ES-I3 (cell line): ENCODE measurements around the gene ATP9B.

Experiments used
- H3K36me3 ChIP-seq: 2 replicates; pipeline ENCODE4 v1.6.1; 2013; ENCODE audit warnings: mild to moderate bottlenecking, low read length, control low read depth, moderate library complexity; ENCODE audit not compliant: insufficient read depth
- H3K4me1 ChIP-seq: 2 replicates; pipeline ENCODE4 v1.6.1; 2013; ENCODE audit warnings: mild to moderate bottlenecking, control low read depth, low read length; ENCODE audit not compliant: insufficient read depth
- H3K9ac ChIP-seq: 2 replicates; pipeline ENCODE4 v1.6.1; 2013; ENCODE audit warnings: low read depth, mild to moderate bottlenecking, low read length, moderate library complexity
- H3K9me3 ChIP-seq: 2 replicates; pipeline ENCODE4 v1.6.1; 2013; ENCODE audit warnings: mild to moderate bottlenecking, low read length, moderate library complexity; ENCODE audit not compliant: control insufficient read depth, insufficient read depth

The ATP9B gene

DNA sequence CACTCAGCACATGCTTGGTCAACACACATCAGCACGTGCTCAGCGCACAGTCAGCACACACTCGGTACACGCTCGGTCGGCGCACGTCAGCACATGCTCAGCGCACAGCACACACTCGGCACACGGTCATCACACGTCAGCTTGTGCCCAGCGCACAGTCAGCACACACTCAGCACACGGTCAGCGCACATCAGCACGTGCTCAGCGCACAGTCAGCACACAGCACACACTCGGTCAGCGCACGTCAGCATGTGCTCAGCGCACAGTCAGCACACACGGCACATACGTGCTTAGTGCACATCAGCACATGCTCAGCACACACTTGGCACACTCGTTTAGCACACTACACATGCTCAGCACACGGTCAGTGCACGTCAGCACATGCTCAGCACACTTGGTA, 276.8 kb downstream of the ATP9B start:
- H3K36me3 ChIP-seq = peaks cover 7% of the 10 kb centered on the region; the same call in 1 of the 2 replicates
- no peaks in the 10 kb centered on the region for H3K9me3 ChIP-seq
- no peaks in the 10 kb centered on the region for H3K4me1 ChIP-seq
- no peak overlapping the region for H3K9ac ChIP-seq

DNA sequence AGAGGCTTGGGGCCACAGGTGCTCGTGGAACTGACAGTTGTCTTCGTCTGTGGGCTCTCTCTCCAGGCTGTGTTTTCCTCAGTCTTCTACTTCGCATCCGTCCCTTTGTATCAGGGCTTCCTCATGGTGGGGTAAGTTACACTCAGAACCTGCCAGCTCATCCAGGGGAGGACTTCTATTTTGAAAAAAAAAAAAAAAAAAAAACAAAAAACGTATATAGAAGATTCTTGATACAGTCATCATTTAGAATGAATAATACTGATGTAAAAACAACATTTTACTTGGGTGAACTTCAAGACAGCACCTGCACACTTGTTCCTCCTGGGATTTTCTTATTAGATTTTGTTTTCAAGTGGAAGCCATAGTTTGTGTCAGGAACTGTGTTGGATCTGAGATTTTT, 278.9 kb downstream of the ATP9B start:
- H3K4me1 ChIP-seq = no peaks in the 10 kb centered on the region
- H3K9ac ChIP-seq = no peak overlapping the region
- H3K9me3 ChIP-seq = no peaks in the 10 kb centered on the region
- peaks cover 7% of the 10 kb centered on the region; the same call in 1 of the 2 replicates for H3K36me3 ChIP-seq

DNA sequence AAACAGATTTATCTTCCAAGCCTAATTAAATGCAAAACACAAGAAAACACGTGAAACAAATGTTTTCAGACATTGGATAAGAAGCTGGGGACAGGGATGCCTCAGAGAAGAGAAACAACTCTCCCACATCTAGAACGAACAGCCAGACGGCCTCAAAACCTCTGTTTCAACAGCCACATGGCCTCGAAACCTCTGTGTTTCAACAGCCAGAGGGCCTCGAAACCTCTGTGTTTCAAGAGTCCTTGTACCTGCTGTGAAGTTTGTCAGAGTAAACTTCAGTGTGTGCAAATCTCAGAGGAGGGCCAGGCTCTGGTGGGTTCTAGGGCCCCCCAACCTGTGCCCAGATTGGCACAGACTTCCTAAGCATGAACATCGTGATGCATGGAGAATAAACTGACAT, 283.2 kb downstream of the ATP9B start:
- no peaks in the 10 kb centered on the region for H3K36me3 ChIP-seq
- H3K4me1 ChIP-seq = no peaks in the 10 kb centered on the region
- no peaks in the 10 kb centered on the region for H3K9me3 ChIP-seq
- H3K9ac ChIP-seq = no peak overlapping the region

DNA sequence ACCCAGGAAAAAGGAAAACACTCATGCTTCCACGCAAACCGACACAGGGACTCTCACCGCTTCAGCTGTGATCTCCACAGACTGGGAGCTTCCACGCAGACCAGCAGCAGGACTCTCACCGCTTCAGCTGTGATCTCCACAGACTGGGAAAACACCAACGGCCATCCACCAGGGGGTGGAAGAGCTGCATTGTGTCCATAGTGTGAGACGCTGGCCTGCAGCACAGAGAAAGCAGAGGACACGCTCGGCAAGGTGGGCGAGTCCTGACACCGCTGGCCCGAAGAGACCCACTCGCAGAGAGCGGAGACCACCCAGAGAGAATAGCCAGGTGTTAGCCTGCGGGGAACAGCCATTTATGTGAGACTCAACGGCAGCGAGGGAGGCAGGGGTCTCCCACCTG, 284.1 kb downstream of the ATP9B start:
- Histone ChIP-seq H3K36me3 (no peaks in the 10 kb centered on the region), H3K9me3 (no peaks in the 10 kb centered on the region)

DNA sequence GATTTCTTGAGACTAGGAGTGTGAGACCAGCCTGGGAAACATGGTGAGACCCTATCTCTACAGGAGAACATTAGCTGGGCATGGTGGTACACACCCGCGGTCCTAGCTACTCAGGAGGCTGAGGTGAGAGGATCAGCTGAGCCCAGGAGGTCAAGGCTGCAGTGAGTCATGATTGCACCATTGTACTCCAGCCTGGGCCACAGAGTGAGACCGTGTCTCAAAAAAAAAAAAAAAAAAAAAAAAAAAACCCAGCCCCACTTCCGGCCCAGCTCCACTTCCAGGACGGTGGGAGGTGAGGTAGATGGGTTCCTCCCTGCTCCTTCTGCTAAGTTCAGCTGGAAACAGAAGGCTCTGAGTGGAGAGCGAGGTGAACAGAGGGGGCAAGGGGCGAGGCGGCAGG, 285.2 kb downstream of the ATP9B start:
- H3K9me3 ChIP-seq = no peaks in the 10 kb centered on the region
- H3K4me1 ChIP-seq = no peaks in the 10 kb centered on the region
- H3K36me3 ChIP-seq = no peaks in the 10 kb centered on the region
- H3K9ac ChIP-seq = no peak overlapping the region

More for the DNA sequence above, 284.1 kb downstream of the ATP9B start:
- H3K9ac ChIP-seq = no peak overlapping the region
- H3K4me1 ChIP-seq = no peaks in the 10 kb centered on the region

DNA sequence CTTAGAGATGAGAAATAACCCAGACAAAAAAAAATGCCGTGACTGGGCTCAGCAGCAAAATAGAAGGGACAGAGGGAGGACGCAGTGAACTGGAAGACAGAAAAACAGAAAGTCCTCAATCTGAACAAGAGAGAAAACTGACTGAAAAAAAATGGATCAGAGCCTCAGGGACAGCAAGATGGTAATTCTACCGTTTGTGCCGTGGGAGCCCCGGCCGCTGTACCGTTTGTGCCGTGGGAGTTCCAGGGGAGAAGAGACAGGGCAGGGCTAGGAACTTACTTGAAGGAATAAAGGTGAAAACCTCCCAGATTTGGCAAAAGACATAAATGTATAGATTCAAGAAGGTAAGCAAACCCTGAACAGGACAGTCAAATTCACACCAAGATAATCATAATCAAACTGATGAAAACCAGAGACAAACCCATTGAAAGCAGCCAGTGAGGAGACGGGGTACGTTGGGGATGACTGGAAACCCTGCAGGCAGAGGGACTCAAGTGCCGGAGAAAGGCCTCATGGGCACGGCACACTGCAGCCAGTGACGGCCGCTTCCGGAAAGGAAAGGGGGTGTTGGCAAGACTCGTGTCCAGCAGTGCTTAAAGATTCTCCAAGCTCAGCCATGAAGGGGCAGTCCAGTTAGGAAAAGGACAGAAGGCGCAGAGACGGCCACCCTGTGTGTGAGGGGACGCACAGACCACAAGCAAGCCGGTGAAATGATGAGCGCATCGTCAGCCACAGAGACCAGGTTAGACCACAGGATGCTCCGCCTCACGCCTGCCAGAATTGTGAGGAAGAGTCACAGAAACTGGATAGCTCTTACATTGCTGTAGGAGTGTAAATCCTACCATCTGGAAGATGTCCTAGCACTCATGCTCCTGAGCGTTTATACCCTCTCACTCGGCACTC, 286.5 kb downstream of the ATP9B start:
- H3K9me3 ChIP-seq = no peaks in the 10 kb centered on the region
- no peaks in the 10 kb centered on the region for H3K36me3 ChIP-seq
- no peaks in the 10 kb centered on the region for H3K4me1 ChIP-seq
- H3K9ac ChIP-seq = no peak overlapping the region

DNA sequence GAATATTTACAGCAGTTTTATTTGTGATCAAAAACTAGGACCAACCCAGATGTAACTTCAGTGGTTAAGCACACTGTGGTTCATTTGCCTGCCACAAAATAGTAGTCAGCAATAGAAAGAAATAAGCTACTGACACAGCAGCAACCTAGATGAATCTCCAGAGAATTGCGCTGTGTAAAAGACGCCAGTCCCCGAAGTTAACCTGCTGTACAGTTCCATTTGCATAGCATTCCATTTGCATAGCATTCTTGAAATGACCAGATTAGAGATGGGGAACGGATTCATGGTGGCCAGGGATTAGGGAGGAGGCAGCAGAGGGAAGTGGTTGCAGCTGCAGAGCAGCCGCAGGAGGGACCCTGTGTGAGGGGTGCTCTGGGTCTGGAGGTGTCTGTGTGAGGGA, 287.2 kb downstream of the ATP9B start:
- Histone ChIP-seq H3K36me3 (no peaks in the 10 kb centered on the region), H3K9me3 (no peaks in the 10 kb centered on the region), H3K9ac (no peak overlapping the region), H3K4me1 (no peaks in the 10 kb centered on the region)

DNA sequence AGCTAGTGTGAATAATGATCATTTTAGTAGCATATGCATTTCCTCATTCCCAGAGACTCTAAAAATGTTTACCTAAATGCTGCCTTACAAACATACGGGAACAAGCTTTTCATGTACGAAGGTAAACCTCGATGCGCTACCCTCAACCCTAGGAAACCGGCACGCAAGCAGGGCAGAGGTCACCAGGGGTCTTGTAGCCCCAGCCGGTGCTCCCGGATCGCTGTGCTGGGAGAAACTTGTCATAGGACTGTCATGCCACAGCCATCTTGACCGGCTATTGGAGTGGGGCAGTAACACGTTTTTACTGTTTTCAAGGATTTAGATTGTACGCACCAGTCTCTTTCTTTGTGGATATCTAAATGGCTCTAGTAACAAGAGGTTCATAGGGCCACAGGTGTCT, 291.7 kb downstream of the ATP9B start:
- Histone ChIP-seq H3K36me3 (peaks cover 5% of the 10 kb centered on the region; the same call in 1 of the 2 replicates), H3K9me3 (no peaks in the 10 kb centered on the region), H3K9ac (no peak overlapping the region), H3K4me1 (no peaks in the 10 kb centered on the region)

DNA sequence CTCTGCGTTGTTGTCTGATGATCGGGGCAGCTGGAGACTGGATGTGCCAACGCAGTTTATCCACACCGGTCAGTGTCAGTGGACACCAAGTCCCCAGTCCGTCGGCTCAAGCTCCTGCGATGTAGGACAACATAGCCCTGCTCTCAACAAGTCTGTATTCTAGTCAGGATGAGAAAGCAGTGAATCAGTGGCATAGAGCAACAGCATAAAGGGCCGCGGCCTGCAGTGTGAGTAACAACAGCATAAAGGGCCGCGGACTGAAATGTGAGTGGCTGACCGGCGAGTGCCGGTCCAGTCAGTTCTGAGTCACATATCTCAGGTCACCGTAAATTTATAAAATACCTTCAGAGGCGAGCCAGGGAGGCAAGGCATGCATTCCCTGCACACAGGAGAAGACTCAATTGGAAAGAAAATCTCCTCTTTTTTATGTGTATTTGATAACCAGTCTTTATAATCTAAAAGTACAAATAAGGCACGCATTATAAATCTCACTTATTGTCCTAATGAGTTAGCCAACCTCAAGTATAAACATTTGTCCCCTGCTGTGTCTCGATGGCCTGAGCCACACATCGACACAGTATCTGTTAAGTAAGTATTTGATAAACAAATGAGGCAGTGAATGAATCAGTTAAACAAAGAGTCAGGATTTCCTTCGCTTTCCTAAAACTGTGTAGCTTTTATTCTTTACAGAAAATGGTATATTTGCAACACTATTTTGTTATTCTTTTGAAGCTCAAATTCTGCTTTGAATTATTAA, 292.8 kb downstream of the ATP9B start:
- no peaks in the 10 kb centered on the region for H3K9me3 ChIP-seq
- no peaks in the 10 kb centered on the region for H3K4me1 ChIP-seq
- no peak overlapping the region for H3K9ac ChIP-seq
- H3K36me3 ChIP-seq = peaks cover 5% of the 10 kb centered on the region; the same call in 1 of the 2 replicates

DNA sequence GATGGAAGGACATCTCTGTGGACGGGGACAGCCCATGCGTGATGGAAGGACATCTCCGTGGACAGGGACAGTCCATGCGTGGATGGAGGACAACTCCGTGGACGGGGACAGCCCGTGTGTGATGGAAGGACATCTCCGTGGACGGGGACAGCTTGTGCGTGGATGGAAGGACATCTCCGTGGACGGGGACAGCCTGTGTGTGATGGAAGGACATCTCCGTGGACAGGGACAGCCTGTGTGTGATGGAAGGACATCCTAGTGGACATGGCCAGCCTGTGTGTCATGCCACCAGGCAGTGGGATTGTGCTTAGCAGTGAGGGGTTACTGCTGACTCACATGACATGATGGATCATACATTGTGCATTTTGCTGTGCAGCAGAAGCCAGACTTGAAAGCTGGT, 296.5 kb downstream of the ATP9B start:
- H3K4me1 ChIP-seq = no peaks in the 10 kb centered on the region
- H3K9me3 ChIP-seq = no peaks in the 10 kb centered on the region
- H3K9ac ChIP-seq = no peak overlapping the region
- peaks cover 5% of the 10 kb centered on the region; the same call in 1 of the 2 replicates for H3K36me3 ChIP-seq

DNA sequence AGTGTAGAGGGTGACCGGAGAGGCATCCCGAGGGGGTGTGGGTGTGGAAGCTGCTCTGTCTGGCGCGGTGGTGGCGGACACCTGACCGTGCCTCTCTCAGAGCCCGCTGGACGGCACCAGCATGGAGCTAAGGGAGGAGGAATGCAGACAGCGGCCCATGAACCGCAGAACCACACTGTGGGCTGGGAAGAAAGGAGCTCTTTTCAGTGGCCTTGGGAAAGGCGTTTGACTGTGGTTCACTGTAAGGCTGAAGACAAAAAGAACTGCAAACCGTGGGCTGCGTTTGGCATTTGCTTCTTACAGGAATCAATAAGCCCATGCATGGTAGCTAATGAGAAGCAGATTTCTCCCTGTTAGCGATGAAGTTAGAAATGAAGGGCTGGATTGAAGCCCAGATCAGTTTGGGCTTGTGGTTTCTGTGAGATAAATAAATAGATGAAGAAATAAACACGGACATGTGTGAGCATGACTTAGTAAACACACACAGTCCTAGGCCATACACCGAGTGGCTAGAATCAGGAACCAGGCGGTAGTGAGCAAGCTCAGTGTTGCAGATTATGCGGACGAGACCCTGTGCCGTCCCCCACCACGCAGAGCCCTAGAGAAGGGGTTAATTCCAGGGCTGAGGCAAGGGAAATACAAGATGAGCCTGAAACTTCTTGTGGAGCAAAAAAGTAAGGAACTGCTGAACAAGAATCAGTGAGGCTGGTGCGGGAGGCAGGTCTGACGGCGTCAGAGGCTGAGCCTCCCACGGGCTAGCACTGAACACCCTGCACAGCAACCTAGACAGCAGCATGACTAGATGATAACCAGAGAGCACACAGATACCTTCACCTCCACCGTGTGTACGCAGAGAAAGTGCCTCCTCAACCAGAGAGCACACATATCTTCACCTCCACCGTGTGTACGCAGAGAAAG, 297.2 kb downstream of the ATP9B start:
- Histone ChIP-seq H3K36me3 (peaks cover 5% of the 10 kb centered on the region; the same call in 1 of the 2 replicates), H3K9ac (no peak overlapping the region), H3K4me1 (no peaks in the 10 kb centered on the region), H3K9me3 (no peaks in the 10 kb centered on the region)

DNA sequence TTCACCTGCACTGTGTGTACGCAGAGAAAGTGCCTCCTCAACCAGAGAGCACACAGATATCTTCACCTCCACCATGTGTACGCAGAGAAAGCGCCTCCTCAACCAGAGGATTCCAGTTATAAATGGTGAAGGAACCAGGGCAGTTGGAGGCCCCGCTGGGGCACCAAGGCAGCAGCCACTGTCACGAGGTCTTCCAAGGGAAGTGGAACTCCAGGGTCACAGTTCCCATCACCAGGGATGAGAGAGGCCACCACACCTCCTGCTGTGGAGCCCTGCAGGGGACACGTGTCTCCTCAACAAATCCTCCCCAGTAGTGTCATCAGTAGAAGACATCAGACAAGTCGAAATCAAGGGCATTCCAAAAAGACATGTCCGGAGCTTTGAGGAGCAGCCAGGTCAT, 298.3 kb downstream of the ATP9B start:
- no peaks in the 10 kb centered on the region for H3K4me1 ChIP-seq
- no peaks in the 10 kb centered on the region for H3K9me3 ChIP-seq
- H3K9ac ChIP-seq = no peak overlapping the region
- H3K36me3 ChIP-seq = peaks cover 5% of the 10 kb centered on the region; the same call in 1 of the 2 replicates

DNA sequence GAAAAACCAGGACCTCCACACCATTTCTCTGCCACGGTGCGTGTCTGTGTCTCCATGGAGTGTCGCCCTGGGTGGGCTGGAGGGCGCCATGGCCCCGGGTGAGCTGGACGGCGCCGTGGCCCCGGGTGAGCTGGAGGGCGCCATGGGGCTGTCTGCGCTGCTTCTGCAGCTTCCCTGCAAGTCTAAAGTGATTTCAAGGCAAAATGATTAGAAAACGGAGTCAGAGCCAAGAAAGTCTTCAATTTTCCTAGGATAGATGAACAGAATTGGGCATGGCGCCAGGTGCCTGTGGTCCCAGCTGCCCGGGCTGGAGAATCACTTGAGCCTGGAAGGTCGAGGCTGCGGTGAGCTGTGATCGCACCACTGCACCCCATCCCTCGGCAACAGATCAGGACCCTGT, 298.8 kb downstream of the ATP9B start:
- peaks cover 5% of the 10 kb centered on the region; the same call in 1 of the 2 replicates for H3K36me3 ChIP-seq
- H3K9me3 ChIP-seq = no peaks in the 10 kb centered on the region
- no peaks in the 10 kb centered on the region for H3K4me1 ChIP-seq
- H3K9ac ChIP-seq = no peak overlapping the region

DNA sequence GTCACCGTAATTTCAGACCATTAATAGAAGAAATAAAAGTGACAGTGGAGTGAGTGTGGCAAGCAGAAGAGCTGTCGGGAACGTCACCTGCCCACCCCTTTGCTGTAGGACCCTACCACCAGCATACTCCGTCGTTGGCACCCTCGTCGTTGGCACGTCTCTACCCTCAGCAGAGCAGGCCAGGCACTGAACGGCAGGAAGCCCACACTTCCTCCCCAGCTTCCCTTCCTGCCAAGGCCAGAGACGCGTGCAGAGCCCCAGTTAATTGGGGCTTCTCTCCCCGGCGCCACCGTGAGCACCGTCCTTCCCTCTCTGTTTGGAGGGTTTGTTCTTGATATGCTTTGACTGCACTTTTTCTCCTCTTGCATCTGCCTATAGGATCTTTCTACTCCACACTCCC, 299.5 kb downstream of the ATP9B start:
- no peak overlapping the region for H3K9ac ChIP-seq
- H3K36me3 ChIP-seq = no peaks in the 10 kb centered on the region; the same call in 1 of the 2 replicates
- no peaks in the 10 kb centered on the region for H3K9me3 ChIP-seq
- no peaks in the 10 kb centered on the region for H3K4me1 ChIP-seq
